Activated naive CD4-positive, alpha-beta T cell treated with anti-CD3 and anti-CD28 coated beads, Interleukin-2, amount 10 ng/mL, durations not matched to agents 7 days and 5 days (primary cell): ENCODE measurements around the gene PSMA7.

Source experiments
- CTCF ChIA-PET: fragments of 350-600 bp; sonication (Branson Sonifier 250); formaldehyde crosslinking; loops from one replicate; lab custom pipeline; 2021; ENCODE audit warnings: antibody characterized with exemption; lab: Charles Lee
- DNase-seq: peaks from one replicate; pipeline ENCODE4 v3.0.0-alpha.2; 2020
- H3K27ac Mint-ChIP-seq: one replicate; pipeline ENCODE4 v1.8.0; 2021; ENCODE audit warnings: mild to moderate bottlenecking, moderate library complexity, mixed read lengths
- H3K27me3 Mint-ChIP-seq: one replicate; pipeline ENCODE4 v1.8.0; 2021; ENCODE audit warnings: mild to moderate bottlenecking, mixed read lengths
- H3K36me3 Mint-ChIP-seq: one replicate; pipeline ENCODE4 v1.8.0; 2021; ENCODE audit warnings: mixed read lengths
- H3K4me1 Mint-ChIP-seq: one replicate; pipeline ENCODE4 v1.8.0; 2021; ENCODE audit warnings: mixed read lengths
- H3K4me3 Mint-ChIP-seq: one replicate; pipeline ENCODE4 v1.8.0; 2021; ENCODE audit warnings: mild to moderate bottlenecking, moderate library complexity, mixed read lengths
- H3K9me3 Mint-ChIP-seq: one replicate; pipeline ENCODE4 v1.8.0; 2021; ENCODE audit warnings: mixed read lengths

PSMA7 gene

GRCh38 chr20:62103508-62104233 is 39.5 kb downstream of the PSMA7 start:
- Mint-ChIP-seq H3K9me3 (peaks cover 65% of the 10 kb centered on the region), H3K27me3 (peaks cover 4% of the 10 kb centered on the region), H3K36me3 (peaks cover 3% of the 10 kb centered on the region), H3K4me1 (no peaks in the 10 kb centered on the region), H3K4me3 (no peak overlapping the region), H3K27ac (no peak overlapping the region)
- CTCF ChIA-PET, result no interaction called here
- no peak for DNase-seq

- Mint-ChIP-seq H3K4me1 (no peaks in the 10 kb centered on the region), H3K36me3 (peaks cover 2% of the 10 kb centered on the region), H3K4me3 (no peak overlapping the region), H3K27ac (no peak overlapping the region), H3K27me3 (peaks cover 4% of the 10 kb centered on the region), H3K9me3 (peaks cover 53% of the 10 kb centered on the region)
- CTCF ChIA-PET, result no interaction called here
- no peak for DNase-seq
Measured at GRCh38 chr20:62101078-62101477, 42.1 kb downstream of the PSMA7 start.

- CTCF ChIA-PET, result no interaction called here
- Mint-ChIP-seq H3K4me1 (no peaks in the 10 kb centered on the region), H3K36me3 (no peaks in the 10 kb centered on the region), H3K27me3 (peaks cover 4% of the 10 kb centered on the region), H3K4me3 (no peak overlapping the region), H3K27ac (no peak overlapping the region), H3K9me3 (peaks cover 38% of the 10 kb centered on the region)
- no peak for DNase-seq
Measured at GRCh38 chr20:62097881-62098407, 45.2 kb downstream of the PSMA7 start.

GRCh38 chr20:62096421-62097380 is 46.5 kb downstream of the PSMA7 start:
- CTCF ChIA-PET, result no interaction called here
- H3K4me3 Mint-ChIP-seq, result no peak overlapping the region
- no peaks in the 10 kb centered on the region for H3K36me3 Mint-ChIP-seq
- DNase-seq, result no peak
- H3K4me1 Mint-ChIP-seq, result no peaks in the 10 kb centered on the region
- no peak overlapping the region for H3K27ac Mint-ChIP-seq
- peaks cover 4% of the 10 kb centered on the region for H3K27me3 Mint-ChIP-seq
- peaks cover 41% of the 10 kb centered on the region for H3K9me3 Mint-ChIP-seq

- CTCF ChIA-PET, result no interaction called here
- peaks cover 13% of the 10 kb centered on the region for H3K9me3 Mint-ChIP-seq
- no peak overlapping the region for H3K4me3 Mint-ChIP-seq
- no peaks in the 10 kb centered on the region for H3K36me3 Mint-ChIP-seq
- no peaks in the 10 kb centered on the region for H3K4me1 Mint-ChIP-seq
- H3K27me3 Mint-ChIP-seq, result peaks cover 6% of the 10 kb centered on the region
- DNase-seq, result no peak
- no peak overlapping the region for H3K27ac Mint-ChIP-seq
Measured at GRCh38 chr20:62089393-62089792, 53.8 kb downstream of the PSMA7 start.

- Mint-ChIP-seq H3K27me3 (peaks cover 9% of the 10 kb centered on the region), H3K27ac (no peak overlapping the region), H3K9me3 (peaks cover 8% of the 10 kb centered on the region), H3K4me1 (no peaks in the 10 kb centered on the region), H3K4me3 (no peak overlapping the region), H3K36me3 (no peaks in the 10 kb centered on the region)
- no peak for DNase-seq
- CTCF ChIA-PET, result no interaction called here
Measured at GRCh38 chr20:62088258-62089127, 54.7 kb downstream of the PSMA7 start.

GRCh38 chr20:62087632-62088031 is 55.6 kb downstream of the PSMA7 start:
- no peak overlapping the region for H3K4me3 Mint-ChIP-seq
- H3K9me3 Mint-ChIP-seq, result peaks cover 7% of the 10 kb centered on the region
- CTCF ChIA-PET, result no interaction called here
- H3K36me3 Mint-ChIP-seq, result no peaks in the 10 kb centered on the region
- DNase-seq, result no peak
- peaks cover 12% of the 10 kb centered on the region for H3K27me3 Mint-ChIP-seq
- no peaks in the 10 kb centered on the region for H3K4me1 Mint-ChIP-seq
- H3K27ac Mint-ChIP-seq, result no peak overlapping the region

GRCh38 chr20:62087227-62087626 is 56.0 kb downstream of the PSMA7 start:
- Mint-ChIP-seq H3K36me3 (no peaks in the 10 kb centered on the region), H3K27me3 (peaks cover 12% of the 10 kb centered on the region), H3K9me3 (peaks cover 6% of the 10 kb centered on the region), H3K4me1 (no peaks in the 10 kb centered on the region), H3K27ac (no peak overlapping the region), H3K4me3 (no peak overlapping the region)
- CTCF ChIA-PET, result no interaction called here
- DNase-seq, result no peak
